Measurements from ENCODE around the gene MYO1H. TPM values are rescaled to one million over a fixed set of nuclear protein-coding genes. Genes with fewer than 3 reads are reported as not detected.

The MYO1H gene
- total and polyA plus RNA-seq, 2 of the 8 experiments (the other 6 are each of a cell fraction or from before 2014, with no cell fraction given) = 0.03 TPM; not detected in 1

GRCh38 chr12:109435428-109436187 is 87.9 kb downstream of the MYO1H start:
- DNase-seq (ENCODE audit: low read depth in 1 of 2, low spot score in 2 of 2) (no peak), FAIRE-seq (no peak)
- Histone ChIP-seq H3K23ac (ENCODE audit: insufficient read length) (no peak overlapping the region), H4K20me1 (replicated peaks in 1 of 2; ENCODE audit: control insufficient read depth in 1 of 2, insufficient read depth in 2 of 2, low read length in 2 of 2) (no peaks in the 10 kb centered on the region), H3K79me1 (ENCODE audit: low read depth, low read length) (no peaks in the 10 kb centered on the region), H3K27ac (ENCODE audit: low read depth, low read length) (0 out of 2 replicates have a peak overlapping the region, but pooled peaks have one; percentile 17), H2BK12ac (ENCODE audit: low read depth, low read length) (peak overlapping the region; percentile 20; the same call in 1 of the 2 replicates), H3K4me1 (replicated peaks in 1 of 4; ENCODE audit: control insufficient read depth in 3 of 4, insufficient read depth in 4 of 4, low read length in 3 of 4) (peaks cover 9 to 17% (median 11%) of the 10 kb centered on the region in 4 experiments), H4K91ac (replicated peaks; ENCODE audit: insufficient read length, low read length) (no peak overlapping the region), H3K9ac (replicated peaks in 1 of 4; ENCODE audit: extremely low read depth in 1 of 4, low read depth in 3 of 4, low read length in 3 of 4) (no peak overlapping the region; a peak in 1 of 7 replicates), H2AFZ (ENCODE audit: low read length) (no peak overlapping the region), H3K4me3 (ENCODE audit: extremely low read depth in 1 of 4, insufficient read depth in 2 of 4, low read depth in 3 of 4, low read length in 4 of 4) (peak overlapping the region in 2 of 4 experiments; percentile 4 to 20; a peak in 2 of 8 replicates), H3K9me3 (ENCODE audit: insufficient read depth in 2 of 2, low read depth in 1 of 2, low read length in 1 of 2) (no peaks in the 10 kb centered on the region), H2BK120ac (replicated peaks; ENCODE audit: low read depth, low read length) (no peak overlapping the region), H4K5ac (ENCODE audit: insufficient read length, low read depth, low read length) (no peak overlapping the region), H2BK5ac (ENCODE audit: low read depth, low read length) (peak overlapping the region; percentile 19; the same call in 1 of the 2 replicates), H2BK20ac (ENCODE audit: low read length) (no peak overlapping the region), H3K4me2 (ENCODE audit: insufficient read depth in 1 of 2, low read depth in 2 of 2, low read length in 2 of 2) (peak overlapping the region; percentile 45 to 47), H3K79me2 (ENCODE audit: control insufficient read depth in 1 of 2, insufficient read depth in 2 of 2, low read length in 2 of 2) (no peaks in the 10 kb centered on the region), H3K56ac (replicated peaks; ENCODE audit: insufficient read length, low read depth, low read length) (no peak overlapping the region), H4K8ac (ENCODE audit: extremely low read depth, insufficient read depth, low read length) (no peak overlapping the region; the same call in 1 of the 2 replicates), H3K4ac (replicated peaks; ENCODE audit: insufficient read length, low read depth, low read length) (no peak overlapping the region), H3K14ac (ENCODE audit: insufficient read length) (no peak overlapping the region), H2BK15ac (ENCODE audit: low read length) (no peak overlapping the region), H3K27me3 (replicated peaks in 1 of 4; ENCODE audit: control insufficient read depth in 3 of 4, extremely low read depth in 1 of 4, insufficient read depth in 3 of 4, low read length in 3 of 4) (no peaks in the 10 kb centered on the region), H2AK5ac (ENCODE audit: low read depth, low read length) (no peak overlapping the region; the same call in 1 of the 2 replicates), H3K18ac (ENCODE audit: extremely low read depth, low read length) (no peak overlapping the region), H3K23me2 (ENCODE audit: low read depth, low read length) (no peaks in the 10 kb centered on the region), H3K36me3 (ENCODE audit: control insufficient read depth in 2 of 4, insufficient read depth in 4 of 4, low read length in 3 of 4) (no peaks in the 10 kb centered on the region)
- ChIA-PET CTCF (ENCODE audit: partially characterized antibody) (interaction anchor here (1.0 to 12.4 kb wide), 10 partner anchors 12 to 147 kb away, joined by 3 to 245 read pairs (median 6); partner anchors contain the start of genes KCTD10 and UBE3B), POLR2A (ENCODE audit: partially characterized antibody) (interaction anchor here (0.8 to 1.6 kb wide), 3 partner anchors 14 to 162 kb away, joined by 3 to 6 read pairs (median 3); no protein-coding TSS in a partner anchor)
- WGBS, 2 experiments (ENCODE audit: extremely low coverage in 1 of 2, insufficient coverage in 1 of 2, insufficient read length in 1 of 2, insufficient replicate concordance in 2 of 2, low coverage in 1 of 2, low lambda C conversion rate in 2 of 2, missing lambda C conversion rate in 1 of 2) = 75% methylated on average over 17 of the region's 17 CpGs; no CpG with 5 or more reads in 1 of the 2 experiments
- TF ChIP-seq POU5F1 (IDR thresholded peaks at IDR 0.05; ENCODE audit: low read depth, low read length) (no peak), GABPA (IDR thresholded peaks at IDR 0.05; ENCODE audit: borderline replicate concordance, insufficient read depth, low read length) (no peak), SIN3A (conservative IDR thresholded peaks at IDR 0.05 in 1 of 2, IDR thresholded peaks at IDR 0.05 in 1 of 2; ENCODE audit: low read depth in 1 of 2, low read length in 2 of 2) (no peak), E2F6 (IDR thresholded peaks at IDR 0.05) (no peak), CREB1 (IDR thresholded peaks at IDR 0.05) (no peak), JUN (IDR thresholded peaks at IDR 0.05; ENCODE audit: low read depth, low read length) (no peak), SUZ12 (IDR thresholded peaks at IDR 0.05; ENCODE audit: low read length) (no peak), RAD21 (IDR thresholded peaks at IDR 0.05 in 1 of 2, conservative IDR thresholded peaks at IDR 0.05 in 1 of 2; ENCODE audit: low read depth in 2 of 2, low read length in 2 of 2) (no peak), ASH2L (IDR thresholded peaks at IDR 0.05; ENCODE audit: low read length) (no peak), MAFK (IDR thresholded peaks at IDR 0.05; ENCODE audit: low read depth, low read length) (no peak), TCF12 (IDR thresholded peaks at IDR 0.05; ENCODE audit: low read depth, low read length) (no peak)
